Keratinocyte (primary cell): Measurements from ENCODE around the gene SOX10.

ENCODE experiments used
- EZH2 ChIP-seq: IDR thresholded peaks from one replicate; pipeline ENCODE4 v1.6.1; 2012; ENCODE audit warnings: inconsistent platforms, mild to moderate bottlenecking, low read length, moderate library complexity
- TF ChIP-seq, protein P1 (sequence below), 3 experiments: IDR thresholded peaks in 1 of 3; conservative IDR thresholded peaks in 1 of 3; optimal IDR thresholded peaks in 1 of 3; 2 replicates in 2 of 3; 3 replicates in 1 of 3; pipeline versions ENCODE3 to v1.5.1; 2011; ENCODE audit warnings: low read length in 3 of 3, mild to moderate bottlenecking in 3 of 3, moderate library complexity in 2 of 3, control low read depth in 1 of 3, inconsistent platforms in 1 of 3; ENCODE audit not compliant: insufficient read depth in 2 of 3; ENCODE audit errors: extremely low read depth in 1 of 3

- TF ChIP-seq, protein P1, sequence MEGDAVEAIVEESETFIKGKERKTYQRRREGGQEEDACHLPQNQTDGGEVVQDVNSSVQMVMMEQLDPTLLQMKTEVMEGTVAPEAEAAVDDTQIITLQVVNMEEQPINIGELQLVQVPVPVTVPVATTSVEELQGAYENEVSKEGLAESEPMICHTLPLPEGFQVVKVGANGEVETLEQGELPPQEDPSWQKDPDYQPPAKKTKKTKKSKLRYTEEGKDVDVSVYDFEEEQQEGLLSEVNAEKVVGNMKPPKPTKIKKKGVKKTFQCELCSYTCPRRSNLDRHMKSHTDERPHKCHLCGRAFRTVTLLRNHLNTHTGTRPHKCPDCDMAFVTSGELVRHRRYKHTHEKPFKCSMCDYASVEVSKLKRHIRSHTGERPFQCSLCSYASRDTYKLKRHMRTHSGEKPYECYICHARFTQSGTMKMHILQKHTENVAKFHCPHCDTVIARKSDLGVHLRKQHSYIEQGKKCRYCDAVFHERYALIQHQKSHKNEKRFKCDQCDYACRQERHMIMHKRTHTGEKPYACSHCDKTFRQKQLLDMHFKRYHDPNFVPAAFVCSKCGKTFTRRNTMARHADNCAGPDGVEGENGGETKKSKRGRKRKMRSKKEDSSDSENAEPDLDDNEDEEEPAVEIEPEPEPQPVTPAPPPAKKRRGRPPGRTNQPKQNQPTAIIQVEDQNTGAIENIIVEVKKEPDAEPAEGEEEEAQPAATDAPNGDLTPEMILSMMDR (optimal IDR thresholded peaks at IDR 0.05 in 1 of 3, IDR thresholded peaks at IDR 0.05 in 1 of 3, conservative IDR thresholded peaks at IDR 0.05 in 1 of 3; ENCODE audit: extremely low read depth in 1 of 3, insufficient read depth in 2 of 3, low read length in 3 of 3), result no peak
- TF ChIP-seq EZH2, result no peak
These were observed 32.1 kb upstream of the SOX10 start for GRCh38 chr22:38016182-38017151.
